Upper lobe of left lung (tissue), 6 donors: ENCODE measurements around the gene PARVB. TPM values are rescaled to one million over a fixed set of nuclear protein-coding genes. Genes with fewer than 3 reads are reported as not detected.

Experiments used
- ATAC-seq, 2 donors: fragments of 200-7000 bp; cut with Tn5 transposase; one replicate each; pipeline ENCODE4 v1.9.1; 2022; ENCODE audit warnings: mild to moderate bottlenecking in 2 of 2, moderate library complexity in 2 of 2; ENCODE audit not compliant: low FRiP score in 2 of 2
- DNase-seq, 2 donors: peaks; one replicate each; pipeline ENCODE4 v3.0.0-alpha.2; 2019 to 2020
- H3K27ac ChIP-seq, 4 donors: fragments of 200-600 bp; sonication (generic); one replicate each; pipeline ENCODE4 v1.5.1; 2016 to 2019
- H3K27me3 ChIP-seq, 4 donors: fragments of 200-600 bp; sonication (generic); one replicate each; pipeline ENCODE4 v1.5.1; 2017 to 2019
- H3K36me3 ChIP-seq, 4 donors: fragments of 200-600 bp; sonication (generic); one replicate each; pipeline ENCODE4 v1.5.1; 2016 to 2019
- H3K4me1 ChIP-seq, 4 donors: fragments of 200-600 bp; sonication (generic); one replicate each; pipeline ENCODE4 v1.5.1; 2018 to 2019
- H3K4me3 ChIP-seq, 4 donors: fragments of 200-600 bp; sonication (generic); one replicate each; pipeline ENCODE4 v1.5.1; 2017 to 2019; ENCODE audit warnings: mild to moderate bottlenecking in 2 of 4, moderate library complexity in 1 of 4
- H3K9me3 ChIP-seq, 4 donors: fragments of 200-600 bp; sonication (generic); one replicate each; pipeline ENCODE4 v1.5.1; 2018 to 2019
- EP300 ChIP-seq, 4 donors: sonication (generic); formaldehyde crosslinking; IDR thresholded peaks; one replicate each; pipeline ENCODE4 v1.5.1; 2017; ENCODE audit warnings: antibody characterized with exemption in 4 of 4, control low read depth in 2 of 4
- POLR2A ChIP-seq, 4 donors: fragments of 450-650 bp; IDR thresholded peaks; one replicate each; pipeline ENCODE4 v1.5.1; 2016 to 2017; ENCODE audit warnings: antibody characterized with exemption in 4 of 4, mild to moderate bottlenecking in 2 of 4
- POLR2AphosphoS5 ChIP-seq, 2 donors: sonication (generic); formaldehyde crosslinking; IDR thresholded peaks; one replicate each; pipeline ENCODE4 v1.5.1; 2017; ENCODE audit warnings: antibody characterized with exemption in 2 of 2
- WGBS, 2 donors: methylation state at CpG; one replicate each; pipeline ENCODE4 v1.1.5; 2017 to 2018; 5-methylcytosine and 5-hydroxymethylcytosine counted together
- total RNA-seq, 6 donors: library from RNA; depleted of rRNA in 4 of 6; stranded (reverse); fragments of >200 nt in 4 of 6; gene quantifications; one replicate each; pipeline versions ENCODE4 v1.1.0 to v1.2.1, GENCODE V29; 2016 to 2021
- TF ChIP-seq, protein P1 (sequence below), 6 experiments: fragments of 450-650 bp in 4 of 6; fragments of 200-600 bp in 2 of 6; sonication (generic) in 2 of 6; IDR thresholded peaks; one replicate each; pipeline ENCODE4 v1.5.1; 2016 to 2019; ENCODE audit warnings: antibody characterized with exemption in 6 of 6
- donor health status: DM: no; HTN: no; CAD: no; lungs with moderate emphysema.
- donor health status: DM: no; HTN: yes; CAD: no; lungs with severe emphysema.

PARVB gene
- total RNA-seq, 6 donors from 2014 or later: 14.5 to 56.1 (median 37.0) TPM

DNA sequence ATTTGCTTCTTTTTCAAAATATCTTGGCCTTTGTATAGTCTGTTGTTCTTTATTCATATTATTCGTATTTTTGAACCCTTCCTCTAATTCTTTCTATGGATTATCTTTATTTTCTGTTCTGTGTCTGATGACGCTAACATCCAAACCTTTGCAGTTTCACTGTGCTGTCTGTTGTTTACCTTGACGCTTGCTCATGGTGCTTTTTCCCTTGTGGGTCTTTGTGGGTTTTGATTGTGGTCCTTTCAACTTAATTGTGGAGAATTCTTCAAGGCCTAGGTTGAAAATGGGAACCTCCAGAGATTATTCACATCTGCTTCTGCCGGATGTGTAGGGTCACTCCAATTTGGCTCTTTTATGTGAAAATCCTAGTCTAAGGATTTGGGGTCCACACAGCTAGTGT is 191.2 kb downstream of the PARVB start:
- DNase-seq (no peak), ATAC-seq (no peak)
- Histone ChIP-seq H3K27me3 (no peaks in the 10 kb centered on the region), H3K9me3 (peaks cover 0 to 5% (median 0%) of the 10 kb centered on the region in 4 donors), H3K4me3 (no peak overlapping the region), H3K36me3 (no peaks in the 10 kb centered on the region), H3K27ac (no peak overlapping the region), H3K4me1 (peaks cover 4 to 12% (median 9%) of the 10 kb centered on the region in 4 donors)
- 91 to 94% methylated on average over 4 of the region's 4 CpGs for WGBS, 2 donors
- TF ChIP-seq POLR2A (IDR thresholded peaks at IDR 0.05) (no peak), EP300 (IDR thresholded peaks at IDR 0.05) (no peak), POLR2AphosphoS5 (IDR thresholded peaks at IDR 0.05) (no peak)
- TF ChIP-seq, protein P1, sequence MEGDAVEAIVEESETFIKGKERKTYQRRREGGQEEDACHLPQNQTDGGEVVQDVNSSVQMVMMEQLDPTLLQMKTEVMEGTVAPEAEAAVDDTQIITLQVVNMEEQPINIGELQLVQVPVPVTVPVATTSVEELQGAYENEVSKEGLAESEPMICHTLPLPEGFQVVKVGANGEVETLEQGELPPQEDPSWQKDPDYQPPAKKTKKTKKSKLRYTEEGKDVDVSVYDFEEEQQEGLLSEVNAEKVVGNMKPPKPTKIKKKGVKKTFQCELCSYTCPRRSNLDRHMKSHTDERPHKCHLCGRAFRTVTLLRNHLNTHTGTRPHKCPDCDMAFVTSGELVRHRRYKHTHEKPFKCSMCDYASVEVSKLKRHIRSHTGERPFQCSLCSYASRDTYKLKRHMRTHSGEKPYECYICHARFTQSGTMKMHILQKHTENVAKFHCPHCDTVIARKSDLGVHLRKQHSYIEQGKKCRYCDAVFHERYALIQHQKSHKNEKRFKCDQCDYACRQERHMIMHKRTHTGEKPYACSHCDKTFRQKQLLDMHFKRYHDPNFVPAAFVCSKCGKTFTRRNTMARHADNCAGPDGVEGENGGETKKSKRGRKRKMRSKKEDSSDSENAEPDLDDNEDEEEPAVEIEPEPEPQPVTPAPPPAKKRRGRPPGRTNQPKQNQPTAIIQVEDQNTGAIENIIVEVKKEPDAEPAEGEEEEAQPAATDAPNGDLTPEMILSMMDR (IDR thresholded peaks at IDR 0.05): no peak

DNA sequence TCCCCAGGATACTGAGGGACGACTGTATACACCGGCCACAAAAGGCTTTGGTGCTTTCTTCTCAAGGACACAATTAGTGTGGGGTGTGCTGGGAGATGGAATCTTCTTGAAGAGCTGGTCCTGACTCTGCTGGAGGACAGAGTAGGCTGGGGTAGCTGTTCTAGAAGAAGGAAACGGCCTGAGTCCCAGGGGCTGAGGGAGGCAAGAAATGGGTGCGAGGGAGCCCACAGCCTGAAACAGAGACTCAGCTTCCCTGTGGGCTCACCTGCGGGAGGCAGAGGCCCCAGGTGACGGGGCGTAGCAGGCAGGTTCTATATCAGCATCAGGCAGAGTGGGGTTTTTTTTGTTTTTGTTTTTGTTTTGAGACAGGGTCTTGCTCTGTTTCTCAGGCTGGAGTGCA is 193.2 kb downstream of the PARVB start:
- no peak for TF ChIP-seq POLR2AphosphoS5 (IDR thresholded peaks at IDR 0.05)
- no peak for TF ChIP-seq POLR2A (IDR thresholded peaks at IDR 0.05)
- no peak for TF ChIP-seq EP300 (IDR thresholded peaks at IDR 0.05)
- TF ChIP-seq, protein P1 (IDR thresholded peaks at IDR 0.05): no peak
- Histone ChIP-seq H3K4me1 (peaks cover under 1 to 4% (median 3%) of the 10 kb centered on the region in 4 donors), H3K4me3 (no peak overlapping the region), H3K27ac (no peak overlapping the region), H3K36me3 (no peaks in the 10 kb centered on the region), H3K9me3 (peaks cover 0 to 5% (median 0%) of the 10 kb centered on the region in 4 donors), H3K27me3 (no peaks in the 10 kb centered on the region)
- ATAC-seq (no peak), DNase-seq (no peak)
- 83 to 84% methylated on average over 7 of the region's 7 CpGs for WGBS, 2 donors

DNA sequence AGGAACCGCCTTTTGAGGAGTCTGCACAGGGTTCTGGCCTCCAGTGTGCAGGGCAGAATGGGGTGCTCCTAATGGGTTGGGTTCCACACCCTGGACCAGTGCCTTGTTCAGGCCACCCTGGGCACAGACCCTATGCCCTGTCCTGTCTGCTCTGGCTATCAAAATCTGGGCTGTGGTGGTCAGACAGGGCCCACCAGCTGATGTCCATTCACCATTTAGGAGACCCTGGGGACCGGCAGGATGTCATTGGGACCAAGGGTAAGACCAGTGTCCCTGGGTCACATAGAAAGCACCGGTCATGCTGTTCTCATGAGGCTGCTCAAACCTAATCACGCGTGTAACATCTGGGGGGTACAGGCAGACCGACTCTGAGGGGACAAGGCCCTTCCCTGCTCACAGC is 194.0 kb downstream of the PARVB start:
- H3K36me3 ChIP-seq: no peaks in the 10 kb centered on the region
- DNase-seq (no peak), ATAC-seq (no peak)
- no peaks in the 10 kb centered on the region for H3K27me3 ChIP-seq
- WGBS, 2 donors: 96 to 100% methylated on average over 1 to 5 of the region's 6 CpGs
- H3K4me1 ChIP-seq: no peaks in the 10 kb centered on the region
- H3K27ac ChIP-seq: no peak overlapping the region
- TF ChIP-seq EP300 (IDR thresholded peaks at IDR 0.05): no peak
- no peak for TF ChIP-seq POLR2AphosphoS5 (IDR thresholded peaks at IDR 0.05)
- TF ChIP-seq, protein P1 (IDR thresholded peaks at IDR 0.05): no peak
- no peak for TF ChIP-seq POLR2A (IDR thresholded peaks at IDR 0.05)
- H3K4me3 ChIP-seq: no peak overlapping the region
- H3K9me3 ChIP-seq: peaks cover 0 to 5% (median 0%) of the 10 kb centered on the region in 4 donors

DNA sequence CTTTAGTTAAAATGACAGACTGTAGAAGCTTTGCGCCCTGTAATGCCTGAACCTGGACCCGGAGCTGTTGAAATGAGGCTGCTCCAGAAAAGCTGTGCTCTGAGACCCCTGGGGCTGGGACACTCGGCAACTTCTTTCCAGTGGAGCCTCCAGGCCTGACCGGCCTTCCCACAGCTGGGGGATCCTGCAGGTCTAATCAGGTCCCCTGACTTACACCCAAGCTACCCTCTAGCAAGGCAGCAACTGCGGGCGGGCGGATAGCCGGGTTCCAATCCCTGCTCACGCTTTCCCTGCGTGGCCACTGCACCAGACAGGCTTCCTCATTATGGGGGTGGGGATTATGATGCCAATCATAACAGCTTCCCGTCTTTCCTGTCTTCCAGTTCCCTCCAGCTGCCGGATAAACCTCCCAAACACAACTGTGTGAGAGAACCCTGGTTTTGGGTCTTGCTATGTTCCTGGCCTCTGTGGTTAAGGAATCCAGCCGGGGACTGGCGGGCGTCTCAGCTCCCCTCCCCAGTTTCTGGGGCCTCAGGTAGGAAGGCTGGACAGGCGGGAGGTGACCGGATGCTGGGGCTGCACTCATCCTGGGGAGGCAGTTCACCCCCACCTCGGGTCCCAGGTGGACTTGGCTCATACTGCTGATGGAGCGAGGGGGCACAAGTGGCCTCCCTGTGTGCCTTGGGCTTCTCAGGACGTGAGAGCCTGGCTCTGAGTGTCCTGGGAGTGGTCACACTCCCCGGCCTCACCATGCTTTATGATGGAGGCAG is 195.2 kb downstream of the PARVB start:
- no peaks in the 10 kb centered on the region for H3K36me3 ChIP-seq
- WGBS, 2 donors: 83 to 90% methylated on average over 15 of the region's 21 CpGs
- TF ChIP-seq POLR2AphosphoS5 (IDR thresholded peaks at IDR 0.05) (no peak), EP300 (IDR thresholded peaks at IDR 0.05) (no peak), POLR2A (IDR thresholded peaks at IDR 0.05) (no peak)
- TF ChIP-seq, protein P1 (IDR thresholded peaks at IDR 0.05): no peak
- DNase-seq: peak in 1 of 2 donors; percentile 13
- H3K4me1 ChIP-seq: no peaks in the 10 kb centered on the region
- no peak overlapping the region for H3K27ac ChIP-seq
- H3K4me3 ChIP-seq: no peak overlapping the region
- peaks cover 0 to 5% (median 0%) of the 10 kb centered on the region in 4 donors for H3K9me3 ChIP-seq
- ATAC-seq: no peak
- no peaks in the 10 kb centered on the region for H3K27me3 ChIP-seq
